ENCODE results near the gene FBXL16. TPM values are rescaled to one million over a fixed set of nuclear protein-coding genes. Genes with fewer than 3 reads are reported as not detected.

FBXL16 gene
- total and polyA plus RNA-seq, 8 donors: 0.60 to 17.7 (median 2.3) TPM

GRCh38 chr16:660459-661183, 45.0 kb downstream of the FBXL16 start:
- WGBS, 2 donors: 8 to 14% methylated on average over 27 to 38 of the region's 43 CpGs
- FAIRE-seq (no peak), DNase-seq (peak in 5 of 6 donors; percentile 92 to 98 (median 95)), ATAC-seq (peak; percentile 82 to 90 (median 88))
- intact Hi-C loops (cut with DNase I): loop anchor here in 1 of 3 donors (5.0 kb wide), 1 partner anchor 83 kb away; no protein-coding TSS in a partner anchor
- Histone ChIP-seq H3K27me3 (no peaks in the 10 kb centered on the region), H3K27ac (peak overlapping the region; percentile 60 to 72 (median 63)), H3K9me3 (no peaks in the 10 kb centered on the region), H3K4me3 (peak overlapping the region in 2 of 4 donors; percentile 9 to 19), H3K36me3 (no peaks in the 10 kb centered on the region), H3K4me1 (peaks cover 5 to 7% (median 5%) of the 10 kb centered on the region in 3 donors)
- peak; percentile 35 to 64 (median 48) for TF ChIP-seq CTCF (IDR thresholded peaks at IDR 0.05)

GRCh38 chr16:660132-660458, 45.5 kb downstream of the FBXL16 start:
- H3K4me3 ChIP-seq: no peak overlapping the region
- H3K36me3 ChIP-seq: no peaks in the 10 kb centered on the region
- H3K9me3 ChIP-seq: no peaks in the 10 kb centered on the region
- intact Hi-C loops (cut with DNase I): loop anchor here in 1 of 3 donors (5.0 kb wide), 1 partner anchor 83 kb away; no protein-coding TSS in a partner anchor
- no peak for TF ChIP-seq CTCF (IDR thresholded peaks at IDR 0.05)
- no peak for FAIRE-seq
- 58 to 66% methylated on average over 6 of the region's 6 CpGs for WGBS, 2 donors
- peak in 1 of 6 donors; percentile 86 for DNase-seq
- peak overlapping the region; percentile 55 to 72 (median 61) for H3K27ac ChIP-seq
- peak in 3 of 4 donors; percentile 0 to 1 (median 1) for ATAC-seq
- no peaks in the 10 kb centered on the region for H3K27me3 ChIP-seq
- peaks cover 5 to 7% (median 5%) of the 10 kb centered on the region in 3 donors for H3K4me1 ChIP-seq

- Histone ChIP-seq H3K4me3 (no peak overlapping the region), H3K27ac (no peak overlapping the region), H3K4me1 (peaks cover 5 to 7% (median 5%) of the 10 kb centered on the region in 3 donors), H3K27me3 (no peaks in the 10 kb centered on the region), H3K36me3 (no peaks in the 10 kb centered on the region), H3K9me3 (no peaks in the 10 kb centered on the region)
- peak in 2 of 6 donors; percentile 68 to 86 for DNase-seq
- WGBS, 2 donors: 88 to 95% methylated on average over 20 of the region's 20 CpGs
- intact Hi-C loops (cut with DNase I): loop anchor here in 2 of 3 donors (5.0 to 10.0 kb wide), 2 partner anchors 82 to 275 kb away; partner anchors contain the start of gene PGAP6 (in 1 of the 2)
- ATAC-seq: no peak
- TF ChIP-seq CTCF (IDR thresholded peaks at IDR 0.05): no peak
- no peak for FAIRE-seq
These were observed 46.0 kb downstream of the FBXL16 start for GRCh38 chr16:659618-660017.

GRCh38 chr16:658679-659571, 46.7 kb downstream of the FBXL16 start:
- no peaks in the 10 kb centered on the region for H3K9me3 ChIP-seq
- H3K4me3 ChIP-seq: no peak overlapping the region
- peak in 1 of 6 donors; percentile 81 for DNase-seq
- WGBS, 2 donors: 92% methylated on average over 33 to 35 of the region's 35 CpGs
- intact Hi-C loops (cut with DNase I): loop anchor here in 1 of 3 donors (10.0 kb wide), 1 partner anchor 274 kb away; the partner anchor contains the start of gene PGAP6
- H3K27ac ChIP-seq: no peak overlapping the region
- H3K27me3 ChIP-seq: no peaks in the 10 kb centered on the region
- peaks cover 0 to under 1% (median 0%) of the 10 kb centered on the region in 3 donors for H3K36me3 ChIP-seq
- no peak for ATAC-seq
- TF ChIP-seq CTCF (IDR thresholded peaks at IDR 0.05): no peak
- FAIRE-seq: no peak
- H3K4me1 ChIP-seq: peaks cover 5 to 7% (median 5%) of the 10 kb centered on the region in 3 donors
